Prostate gland (tissue), 2 donors: ENCODE measurements around the gene CYTH1. TPM values are rescaled to one million over a fixed set of nuclear protein-coding genes. Genes with fewer than 3 reads are reported as not detected.

ENCODE experiments used
- DNase-seq: peaks from one replicate; pipeline ENCODE4 v3.0.0-alpha.2; 2019; ENCODE audit warnings: low spot score
- H3K27ac ChIP-seq, 2 donors: fragments of 200-600 bp; sonication (generic); 2 replicates each; pipeline ENCODE4 v1.5.1; 2017 to 2019
- H3K27me3 ChIP-seq: fragments of 200-600 bp; sonication (generic); replicated peaks from 2 replicates; pipeline ENCODE4 v1.5.1; 2019; ENCODE audit not compliant: insufficient read depth
- H3K36me3 ChIP-seq, 2 donors: fragments of 200-600 bp; sonication (generic); 1 replicate in 1 of 2; 2 replicates in 1 of 2; pipeline versions ENCODE4 v1.5.1 to v1.8.1; 2017 to 2019
- H3K4me1 ChIP-seq: fragments of 200-600 bp; sonication (generic); replicated peaks from 2 replicates; pipeline ENCODE4 v1.5.1; 2019
- H3K4me3 ChIP-seq, 2 donors: fragments of 200-600 bp; sonication (generic); 2 replicates each; pipeline ENCODE4 v1.5.1; 2017 to 2019
- H3K9me3 ChIP-seq: fragments of 200-600 bp; sonication (generic); 2 replicates; pipeline ENCODE4 v1.5.1; 2017
- POLR2A ChIP-seq: fragments of 450-650 bp; IDR thresholded peaks from one replicate; pipeline ENCODE4 v1.6.1; 2016; ENCODE audit warnings: antibody characterized with exemption, mild to moderate bottlenecking
- POLR2AphosphoS5 ChIP-seq: sonication (generic); formaldehyde crosslinking; IDR thresholded peaks from one replicate; pipeline ENCODE4 v1.6.1; 2017; ENCODE audit warnings: antibody characterized with exemption
- WGBS: methylation state at CpG from one replicate; pipeline ENCODE4 v1.1.5; 2018; 5-methylcytosine and 5-hydroxymethylcytosine counted together
- intact Hi-C: fragments of 100-400 bp; cut with DNase I; formaldehyde crosslinking; loops from one replicate; pipeline ENCODE4 v1.14.2; 2022
- total RNA-seq, 2 donors: library from RNA; depleted of rRNA; stranded (reverse); fragments of >200 nt; gene quantifications; one replicate each; pipeline ENCODE4 v1.1.0, GENCODE V29; 2016
- TF ChIP-seq, protein P1 (sequence below), 4 experiments: fragments of 200-600 bp in 2 of 4; fragments of 450-650 bp in 2 of 4; sonication (generic) in 2 of 4; IDR thresholded peaks; 1 replicate in 3 of 4; 2 replicates in 1 of 4; pipeline ENCODE4 v1.5.1; 2016 to 2019; ENCODE audit warnings: antibody characterized with exemption in 4 of 4, mild to moderate bottlenecking in 2 of 4, moderate library complexity in 2 of 4

The CYTH1 gene
- total RNA-seq, 2 donors from 2014 or later, result 65.2 to 73.9 TPM

DNA sequence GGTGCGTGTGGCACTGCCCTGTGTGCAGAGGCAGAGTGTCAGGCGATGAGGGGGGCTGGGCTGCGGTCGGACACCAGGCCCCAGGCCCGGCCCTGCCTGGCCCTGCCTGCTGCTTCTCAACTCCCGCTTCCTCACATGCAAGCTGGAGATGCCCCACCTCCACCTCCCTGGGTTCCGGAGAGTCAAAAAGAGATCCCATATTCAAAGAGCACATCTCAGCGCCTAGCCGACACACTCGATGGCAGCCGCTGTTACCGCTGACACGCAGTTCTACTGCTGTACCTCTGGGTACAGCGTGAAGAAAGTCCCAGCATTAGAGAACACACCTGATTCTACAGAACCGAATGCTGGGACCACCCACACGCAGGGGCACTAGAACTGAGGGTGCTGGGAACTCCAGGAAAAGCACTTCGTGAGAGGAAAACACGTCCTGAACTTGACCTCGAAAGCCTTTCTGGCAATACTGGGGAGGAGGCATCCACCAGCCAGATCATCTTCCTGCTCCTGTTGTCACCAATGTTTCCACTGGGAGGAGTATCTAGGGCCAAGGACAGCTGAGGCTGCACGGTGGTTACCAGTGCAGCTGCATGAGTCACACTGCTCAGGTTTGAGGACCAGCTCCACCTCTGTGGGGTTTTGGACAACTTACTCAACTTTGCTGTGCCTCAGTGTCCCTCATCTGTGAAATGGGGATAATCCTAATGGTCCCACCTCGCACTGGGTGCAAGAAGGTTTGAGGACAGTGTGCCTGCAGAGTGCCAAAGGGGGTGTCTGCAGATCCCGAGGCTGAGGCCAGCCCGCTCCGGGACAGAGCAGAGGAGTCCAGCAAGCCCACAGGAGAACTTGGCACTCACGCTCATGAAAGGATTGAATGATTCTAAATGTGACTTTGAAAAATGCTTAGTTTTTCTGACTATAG, 104.5 kb downstream of the CYTH1 start:
- intact Hi-C loops, result no loop called here
- Histone ChIP-seq H3K4me3 (no peak overlapping the region), H3K36me3 (peaks cover 0 to 12% of the 10 kb centered on the region in 2 donors), H3K27me3 (no peaks in the 10 kb centered on the region), H3K27ac (no peak overlapping the region), H3K9me3 (no peaks in the 10 kb centered on the region), H3K4me1 (no peaks in the 10 kb centered on the region)
- TF ChIP-seq, protein P1, sequence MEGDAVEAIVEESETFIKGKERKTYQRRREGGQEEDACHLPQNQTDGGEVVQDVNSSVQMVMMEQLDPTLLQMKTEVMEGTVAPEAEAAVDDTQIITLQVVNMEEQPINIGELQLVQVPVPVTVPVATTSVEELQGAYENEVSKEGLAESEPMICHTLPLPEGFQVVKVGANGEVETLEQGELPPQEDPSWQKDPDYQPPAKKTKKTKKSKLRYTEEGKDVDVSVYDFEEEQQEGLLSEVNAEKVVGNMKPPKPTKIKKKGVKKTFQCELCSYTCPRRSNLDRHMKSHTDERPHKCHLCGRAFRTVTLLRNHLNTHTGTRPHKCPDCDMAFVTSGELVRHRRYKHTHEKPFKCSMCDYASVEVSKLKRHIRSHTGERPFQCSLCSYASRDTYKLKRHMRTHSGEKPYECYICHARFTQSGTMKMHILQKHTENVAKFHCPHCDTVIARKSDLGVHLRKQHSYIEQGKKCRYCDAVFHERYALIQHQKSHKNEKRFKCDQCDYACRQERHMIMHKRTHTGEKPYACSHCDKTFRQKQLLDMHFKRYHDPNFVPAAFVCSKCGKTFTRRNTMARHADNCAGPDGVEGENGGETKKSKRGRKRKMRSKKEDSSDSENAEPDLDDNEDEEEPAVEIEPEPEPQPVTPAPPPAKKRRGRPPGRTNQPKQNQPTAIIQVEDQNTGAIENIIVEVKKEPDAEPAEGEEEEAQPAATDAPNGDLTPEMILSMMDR (IDR thresholded peaks at IDR 0.05), result no peak
- no peak for TF ChIP-seq POLR2A
- TF ChIP-seq POLR2AphosphoS5, result no peak
- DNase-seq, result no peak
- WGBS, result 94% methylated on average over 24 of the region's 25 CpGs

DNA sequence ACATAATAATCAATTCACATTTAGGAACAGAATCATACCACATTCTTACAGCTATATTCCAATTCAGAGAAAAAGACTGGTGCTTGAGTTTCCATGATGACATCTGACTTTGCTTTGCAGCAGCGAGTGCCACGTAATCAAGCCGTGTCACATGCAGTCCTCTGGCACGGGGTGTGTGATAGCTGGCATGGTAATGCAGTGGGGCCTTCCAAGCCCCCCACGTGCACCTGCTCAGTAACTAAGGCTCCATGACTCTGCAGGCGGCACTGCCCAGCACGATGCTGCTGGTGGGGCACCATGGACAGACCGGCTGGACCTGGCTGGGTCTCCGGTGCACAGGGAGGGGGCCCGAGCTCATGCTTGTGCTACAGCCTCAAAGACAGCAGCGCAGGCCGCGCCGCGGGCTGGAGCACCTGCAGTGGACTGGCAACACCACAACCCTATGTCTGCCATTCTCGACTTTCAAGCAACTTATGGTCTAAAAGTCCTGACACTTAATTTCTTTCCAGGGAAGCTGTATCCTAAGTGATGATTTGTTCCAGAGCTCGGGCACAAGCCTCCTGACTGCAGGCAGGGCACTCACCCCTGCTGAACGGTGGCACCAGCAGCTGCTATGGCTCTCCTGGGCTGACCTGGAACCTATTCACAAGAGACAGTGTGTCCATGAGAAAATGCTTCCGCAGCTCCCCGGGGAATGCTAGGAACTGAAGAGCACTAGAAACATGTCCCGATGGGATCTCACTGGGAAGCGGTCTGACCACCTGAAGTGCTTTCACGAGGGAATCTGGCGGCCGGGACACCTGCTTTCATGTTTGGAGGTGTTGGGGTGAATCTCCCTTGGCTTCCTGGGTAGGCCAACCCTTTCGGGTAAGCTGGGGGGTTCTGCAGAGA, 105.4 kb downstream of the CYTH1 start:
- WGBS, result 93% methylated on average over 26 of the region's 26 CpGs
- no peaks in the 10 kb centered on the region for H3K4me1 ChIP-seq
- H3K27me3 ChIP-seq, result no peaks in the 10 kb centered on the region
- intact Hi-C loops, result no loop called here
- H3K27ac ChIP-seq, result no peak overlapping the region
- TF ChIP-seq POLR2AphosphoS5 (no peak), POLR2A (no peak)
- TF ChIP-seq, protein P1 (IDR thresholded peaks at IDR 0.05), result no peak
- DNase-seq, result no peak
- H3K36me3 ChIP-seq, result peaks cover 0 to 12% of the 10 kb centered on the region in 2 donors
- no peaks in the 10 kb centered on the region for H3K9me3 ChIP-seq
- H3K4me3 ChIP-seq, result no peak overlapping the region

DNA sequence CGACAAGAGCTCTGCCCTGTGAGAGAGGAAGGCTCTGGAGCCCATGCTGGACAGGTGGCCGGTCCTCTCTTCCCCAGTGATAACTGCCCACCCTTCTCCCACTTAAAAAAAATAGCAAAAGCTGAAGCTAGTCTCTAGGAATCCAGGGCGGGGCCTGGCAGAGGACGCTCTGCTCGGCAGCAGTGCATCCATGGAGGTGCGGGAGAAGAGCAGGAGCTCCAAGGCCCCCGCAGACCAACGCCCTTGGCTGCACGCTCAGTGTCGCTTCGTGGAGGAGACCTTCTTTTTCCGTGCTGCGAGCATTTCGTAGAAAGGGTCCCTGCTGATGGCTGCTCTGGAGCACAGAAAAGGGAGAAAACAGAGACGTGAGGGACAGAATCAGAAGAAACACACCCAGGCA, 106.2 kb downstream of the CYTH1 start:
- intact Hi-C loops, result no loop called here

DNA sequence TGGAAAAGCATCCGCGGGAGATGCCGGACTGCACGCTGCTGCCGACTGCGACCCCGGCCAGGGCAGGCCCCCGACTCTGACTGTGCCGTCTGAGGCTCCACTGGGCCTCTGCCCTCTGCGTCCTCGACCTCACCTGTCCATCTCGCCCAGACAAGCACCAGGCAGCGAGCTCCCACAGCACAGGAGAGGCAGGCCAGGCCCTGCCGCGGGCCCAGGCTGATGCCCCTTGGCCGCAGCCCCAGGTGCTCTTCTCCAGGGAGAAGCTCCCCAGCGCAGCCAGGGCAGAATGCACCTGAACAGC, 106.8 kb downstream of the CYTH1 start:
- H3K27ac ChIP-seq, result no peak overlapping the region
- H3K4me1 ChIP-seq, result no peaks in the 10 kb centered on the region
- H3K27me3 ChIP-seq, result no peaks in the 10 kb centered on the region
- intact Hi-C loops, result no loop called here
- WGBS, result 92% methylated on average over 16 of the region's 17 CpGs
- TF ChIP-seq, protein P1 (IDR thresholded peaks at IDR 0.05), result no peak
- TF ChIP-seq POLR2A, result no peak
- TF ChIP-seq POLR2AphosphoS5, result no peak
- H3K4me3 ChIP-seq, result no peak overlapping the region
- DNase-seq, result no peak
- no peaks in the 10 kb centered on the region for H3K9me3 ChIP-seq
- peaks cover 0 to 10% of the 10 kb centered on the region in 2 donors for H3K36me3 ChIP-seq

More for the DNA sequence above, 106.2 kb downstream of the CYTH1 start:
- DNase-seq, result no peak
- H3K27me3 ChIP-seq, result no peaks in the 10 kb centered on the region
- H3K36me3 ChIP-seq, result peaks cover 0 to 12% of the 10 kb centered on the region in 2 donors
- TF ChIP-seq POLR2A (no peak), POLR2AphosphoS5 (no peak)
- 83% methylated on average over 15 of the region's 15 CpGs for WGBS
- no peak overlapping the region for H3K27ac ChIP-seq
- no peak overlapping the region for H3K4me3 ChIP-seq
- no peaks in the 10 kb centered on the region for H3K9me3 ChIP-seq
- no peaks in the 10 kb centered on the region for H3K4me1 ChIP-seq

DNA sequence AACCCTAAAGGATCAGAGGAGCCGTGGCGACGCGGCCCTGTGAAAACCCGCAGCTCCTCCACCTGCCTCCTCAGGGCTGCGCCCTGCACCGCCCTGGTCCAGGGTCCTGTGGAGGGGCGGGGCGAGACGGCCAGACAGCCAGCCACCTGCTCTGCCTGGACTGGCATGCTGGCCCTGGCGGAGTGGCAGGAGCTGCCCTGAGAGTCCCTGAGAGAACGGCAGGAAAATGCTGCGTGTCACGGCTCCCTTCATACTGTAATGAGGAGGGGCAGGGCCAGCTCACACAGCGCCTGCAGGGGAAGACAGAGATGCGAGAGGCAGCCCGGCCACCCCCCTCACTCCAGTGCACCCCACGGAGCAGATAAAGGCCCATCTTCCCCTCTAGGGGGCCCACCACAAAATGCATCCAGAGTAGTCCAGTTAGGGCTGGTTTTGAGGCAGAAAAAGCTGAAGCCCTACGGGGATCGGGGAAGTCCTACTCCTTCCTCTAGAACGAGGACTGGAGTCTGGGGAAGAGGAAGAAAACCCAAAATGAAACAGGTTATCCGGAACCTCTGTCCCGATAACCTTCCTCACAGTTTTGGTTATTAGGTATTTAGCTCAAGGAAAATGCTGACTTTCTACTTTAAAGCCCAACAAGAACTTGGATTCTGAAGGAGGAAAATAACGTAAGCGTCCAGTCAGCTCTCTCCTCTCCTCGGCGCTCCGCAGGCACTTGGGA, 107.3 kb downstream of the CYTH1 start:
- Histone ChIP-seq H3K9me3 (no peaks in the 10 kb centered on the region), H3K4me3 (no peak overlapping the region), H3K36me3 (peaks cover 0 to 4% of the 10 kb centered on the region in 2 donors), H3K4me1 (no peaks in the 10 kb centered on the region), H3K27me3 (no peaks in the 10 kb centered on the region), H3K27ac (no peak overlapping the region)
- intact Hi-C loops, result no loop called here
- TF ChIP-seq, protein P1 (IDR thresholded peaks at IDR 0.05), result no peak
- TF ChIP-seq POLR2AphosphoS5, result no peak
- no peak for TF ChIP-seq POLR2A
- no peak for DNase-seq
- 67% methylated on average over 28 of the region's 28 CpGs for WGBS
